Suppressor macrophage treated with lipopolysaccharide for 1 hour (primary cell): Measurements from ENCODE around the gene TRAPPC6A.

Experiments
- DNase-seq, 3 donors: peaks; one replicate each; pipeline ENCODE4 v3.0.0-alpha.2; 2020 to 2022

Gene TRAPPC6A

GRCh38 chr19:45161738-45162607 lies 16.1 kb downstream of the TRAPPC6A start:
- no peak for DNase-seq

GRCh38 chr19:45160870-45161737 lies 16.9 kb downstream of the TRAPPC6A start, which contains the start of gene NKPD1:
TSS of gene NKPD1 (minus strand) at chr19:45160982. CDS start at chr19:45160150, 832 bp downstream.
- DNase-seq: no peak

- no peak for DNase-seq
Measured at GRCh38 chr19:45159971-45160324, 18.1 kb downstream of the TRAPPC6A start.

DNA sequence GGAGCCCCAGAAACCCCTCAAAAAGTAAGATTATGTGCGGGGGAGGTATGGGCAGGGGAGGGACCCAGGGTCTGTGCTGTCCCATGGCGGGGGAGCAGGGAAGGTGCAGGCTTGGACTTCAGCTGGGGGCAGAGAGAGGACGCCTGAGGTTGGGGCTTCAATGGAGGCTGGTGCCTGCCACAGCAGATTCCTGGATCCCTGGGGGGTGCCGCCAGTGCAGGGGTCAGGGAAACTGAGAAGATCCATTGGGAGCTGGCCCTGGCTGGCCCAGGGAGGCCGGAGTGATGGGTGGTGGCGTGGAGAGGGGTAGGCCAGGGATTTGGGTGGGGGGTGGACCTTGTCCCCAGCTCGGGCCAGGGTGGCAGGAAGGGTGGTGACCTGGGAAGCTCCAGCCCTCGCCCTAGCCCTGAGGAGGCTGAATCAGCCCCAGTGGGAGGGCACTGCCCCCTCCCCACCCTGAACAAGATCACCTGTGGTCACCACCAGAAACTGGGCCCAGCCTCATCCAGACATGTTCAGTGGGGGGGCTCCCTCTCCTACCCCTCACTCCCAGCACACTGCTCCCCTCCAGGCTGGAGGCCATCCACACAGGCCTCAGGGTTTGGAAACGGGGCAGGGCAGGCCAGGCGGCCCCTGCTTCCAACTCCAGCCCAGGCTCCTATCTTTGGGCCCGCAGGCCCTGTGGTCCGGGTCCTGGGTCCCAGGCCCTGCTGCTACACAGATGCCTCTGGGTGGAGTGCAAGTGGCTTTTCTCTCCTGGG lies 18.6 kb downstream of the TRAPPC6A start:
- DNase-seq: no peak

- no peak for DNase-seq
Measured at GRCh38 chr19:45158503-45159209, 19.4 kb downstream of the TRAPPC6A start.

GRCh38 chr19:45156751-45157150 lies 21.3 kb downstream of the TRAPPC6A start:
- DNase-seq: no peak

DNA sequence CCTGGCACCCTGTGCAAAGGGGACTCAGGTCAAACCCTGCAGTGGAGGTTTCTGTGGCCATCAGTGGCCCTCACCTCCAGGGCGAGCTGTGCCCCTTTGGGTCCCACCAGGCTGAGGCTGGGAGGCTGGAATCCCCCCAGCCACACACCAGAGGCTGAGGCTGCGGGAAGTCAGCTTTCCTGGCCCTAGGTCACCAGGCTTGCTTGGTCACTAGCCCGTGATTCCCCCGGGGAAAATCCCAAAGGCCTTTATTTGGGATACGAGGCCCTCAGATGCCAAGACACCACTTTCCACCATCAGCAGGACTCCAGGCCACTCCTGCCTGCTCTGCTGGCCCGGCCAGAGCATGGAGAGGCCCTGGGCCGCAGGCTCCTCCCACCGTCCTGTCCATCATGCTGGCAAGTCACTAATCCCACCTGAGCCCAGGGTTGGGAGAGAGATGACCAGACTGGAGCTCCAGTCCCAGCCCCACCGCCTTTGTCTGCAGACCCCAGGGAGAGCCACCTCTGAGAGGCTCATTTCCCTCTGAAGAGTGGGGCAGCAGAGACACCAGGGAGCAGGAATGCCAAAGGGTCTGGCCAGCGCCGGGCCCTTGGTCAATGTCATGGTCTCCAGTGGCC lies 21.9 kb downstream of the TRAPPC6A start:
- peak; percentile 44 to 69 (median 58) for DNase-seq

GRCh38 chr19:45154064-45154827 lies 23.8 kb downstream of the TRAPPC6A start:
- DNase-seq: peak; percentile 75 to 90 (median 83)

DNA sequence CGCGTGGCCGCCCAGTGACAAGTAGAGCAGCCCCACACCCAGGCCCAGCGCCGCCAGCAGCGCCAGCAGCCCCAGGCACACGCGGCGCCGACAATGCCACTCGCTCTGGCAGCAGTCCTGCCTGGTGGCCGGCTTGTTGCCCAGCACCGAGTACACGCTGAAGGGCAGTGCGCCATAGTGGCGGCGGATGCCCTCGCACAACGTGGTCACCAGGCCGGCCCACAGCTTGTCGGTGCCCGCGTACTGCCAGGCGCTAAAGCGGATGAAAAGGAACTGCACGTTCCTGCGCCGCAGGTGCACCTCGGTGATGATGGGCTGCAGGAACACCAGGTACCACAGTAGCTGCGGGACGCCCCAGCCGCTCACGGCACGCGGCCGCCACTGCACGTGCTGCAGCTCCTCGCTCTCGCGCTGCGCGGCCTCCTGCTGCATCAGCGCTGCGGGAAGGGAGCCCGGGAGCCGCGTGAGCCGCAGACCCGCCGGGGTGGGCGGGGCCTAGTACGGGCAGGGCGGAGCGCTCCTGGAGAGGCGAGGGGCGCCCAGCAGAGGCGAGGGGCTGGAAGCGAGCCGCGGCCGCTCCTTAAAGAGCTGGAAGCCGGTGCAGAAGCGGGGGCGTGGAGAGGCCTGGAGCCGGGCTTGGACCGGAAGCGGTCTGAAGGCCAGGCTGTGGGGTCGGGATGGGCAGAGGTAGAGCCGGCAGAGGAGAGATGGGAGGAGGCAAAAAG lies 24.5 kb downstream of the TRAPPC6A start:
- DNase-seq: peak in 1 of 3 donors; percentile 47

GRCh38 chr19:45152504-45153338 lies 25.3 kb downstream of the TRAPPC6A start:
- peak in 2 of 3 donors; percentile 35 to 53 for DNase-seq

GRCh38 chr19:45151821-45152503 lies 26.1 kb downstream of the TRAPPC6A start:
- no peak for DNase-seq

DNA sequence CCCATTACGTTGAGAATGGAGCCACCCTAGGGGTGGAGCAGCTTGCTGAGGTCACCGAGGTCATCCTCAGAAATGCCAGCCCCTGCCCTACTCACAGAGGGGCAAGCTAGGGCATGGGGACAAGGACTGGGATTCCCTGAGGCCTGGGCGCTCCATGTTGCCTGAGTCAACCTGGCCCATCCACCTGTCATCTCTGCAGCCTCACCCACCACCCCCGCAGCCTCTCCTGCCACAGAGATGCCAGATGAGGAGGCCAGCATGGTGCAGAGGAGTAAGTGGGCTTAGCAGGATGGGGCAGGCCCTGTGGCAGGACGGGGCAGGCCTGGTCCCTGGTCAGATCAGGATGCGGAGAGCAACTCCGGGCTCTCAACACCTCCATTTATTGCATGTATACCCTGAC lies 26.7 kb downstream of the TRAPPC6A start:
- no peak for DNase-seq

DNA sequence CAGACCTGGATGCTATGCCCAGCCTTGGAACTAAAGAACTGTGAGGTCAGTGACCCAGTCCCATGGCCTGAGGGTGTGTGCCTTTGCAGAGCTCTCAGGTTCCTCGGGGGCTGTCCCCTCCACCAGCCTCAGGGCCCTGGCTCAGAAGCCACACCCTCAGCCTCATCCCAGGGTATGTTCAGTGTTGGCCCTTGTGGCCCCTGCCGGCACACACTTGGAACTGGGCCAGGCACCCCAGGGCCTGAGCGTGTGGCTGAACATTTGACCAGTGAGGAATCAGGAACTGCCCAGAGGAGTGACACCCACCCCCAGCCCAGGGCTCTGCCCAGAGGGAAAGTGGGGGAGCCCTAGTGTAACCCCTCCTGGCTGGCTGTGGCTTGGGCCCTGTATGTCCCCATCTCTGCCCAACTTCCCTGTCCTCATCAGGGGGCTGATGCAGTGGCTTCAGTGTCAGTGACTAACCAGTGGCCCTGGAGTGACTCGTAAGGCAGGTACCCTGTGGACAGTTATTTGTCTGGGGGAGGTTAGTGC lies 27.2 kb downstream of the TRAPPC6A start:
- peak in 2 of 3 donors; percentile 43 to 59 for DNase-seq

DNA sequence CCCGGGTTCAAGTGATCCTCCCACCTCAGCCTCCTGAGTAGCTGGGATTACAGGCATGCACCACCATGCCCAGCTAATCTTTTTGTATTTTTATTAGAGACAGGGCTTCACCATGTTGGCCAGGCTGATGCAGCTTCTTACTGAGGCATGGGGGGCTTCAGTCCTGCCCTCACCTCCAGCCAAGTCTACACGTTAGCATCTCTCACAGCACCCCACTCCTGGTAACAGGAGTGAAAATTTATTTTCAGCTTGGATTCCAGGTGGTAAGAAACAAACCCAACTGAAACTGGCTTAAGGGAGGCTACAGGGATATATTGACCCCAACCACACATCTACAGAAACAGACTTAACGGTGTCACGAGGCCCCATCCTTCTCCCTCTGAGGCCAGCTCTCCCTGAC lies 27.9 kb downstream of the TRAPPC6A start:
- DNase-seq: no peak

DNA sequence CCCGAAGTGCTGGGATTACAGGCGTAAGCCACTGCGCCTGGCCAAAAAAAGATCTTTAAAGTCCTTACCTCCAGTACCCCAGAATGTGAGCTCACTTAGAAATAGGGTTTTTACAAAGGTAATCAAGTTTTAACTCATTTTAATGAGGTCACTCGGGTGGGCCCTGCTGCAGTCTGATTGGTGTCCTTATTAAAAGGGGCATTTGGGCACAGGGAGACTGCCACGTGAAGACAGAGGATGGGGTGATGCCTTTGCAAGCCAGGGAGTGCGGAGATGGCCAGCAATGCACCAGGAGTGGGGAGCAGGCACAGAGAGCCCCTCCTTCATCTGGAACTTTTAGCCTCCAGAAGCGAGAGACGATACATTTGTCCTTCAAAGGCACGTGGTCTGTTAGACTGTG lies 28.9 kb downstream of the TRAPPC6A start:
- DNase-seq: no peak

DNA sequence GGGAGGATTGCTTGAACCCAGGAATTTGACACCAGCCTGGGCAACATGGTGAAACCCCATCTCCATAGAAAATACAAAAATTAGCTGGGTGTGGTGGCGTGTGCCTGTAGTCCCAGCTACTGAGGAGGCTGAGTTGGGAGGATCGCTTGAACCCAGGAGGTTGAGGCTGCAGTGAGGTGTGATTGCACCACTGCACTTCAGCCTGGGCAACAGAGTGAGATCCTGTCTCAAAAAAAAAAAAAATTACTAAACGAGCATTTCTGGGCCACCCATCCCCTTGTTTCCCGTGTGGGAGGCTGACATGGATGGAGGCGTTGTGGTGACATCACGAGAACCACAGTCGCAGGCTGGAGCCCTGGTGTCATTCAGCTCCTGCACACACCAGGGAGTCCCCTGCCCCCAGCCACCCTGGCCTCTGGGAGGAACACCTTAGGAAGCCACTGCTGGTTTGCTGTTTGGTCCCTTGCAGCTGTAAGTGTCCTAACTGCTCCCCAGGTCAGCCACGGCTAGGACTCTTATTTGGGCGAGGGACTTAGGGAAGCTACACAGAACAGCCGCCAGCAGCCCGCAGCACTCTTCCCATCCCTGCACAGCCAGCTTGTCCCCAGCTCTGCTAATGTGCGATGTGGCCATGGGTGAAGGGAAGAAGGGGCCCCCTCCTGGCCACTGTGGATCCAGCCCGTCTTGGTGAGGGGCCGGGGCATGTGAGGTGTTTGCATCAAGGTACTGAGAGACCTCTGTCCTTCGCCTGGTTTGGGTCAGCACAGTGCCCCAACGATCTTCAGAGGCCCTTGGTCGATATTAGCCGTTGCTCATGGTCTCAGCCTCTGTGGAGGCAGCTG lies 30.0 kb downstream of the TRAPPC6A start:
- DNase-seq: no peak

DNA sequence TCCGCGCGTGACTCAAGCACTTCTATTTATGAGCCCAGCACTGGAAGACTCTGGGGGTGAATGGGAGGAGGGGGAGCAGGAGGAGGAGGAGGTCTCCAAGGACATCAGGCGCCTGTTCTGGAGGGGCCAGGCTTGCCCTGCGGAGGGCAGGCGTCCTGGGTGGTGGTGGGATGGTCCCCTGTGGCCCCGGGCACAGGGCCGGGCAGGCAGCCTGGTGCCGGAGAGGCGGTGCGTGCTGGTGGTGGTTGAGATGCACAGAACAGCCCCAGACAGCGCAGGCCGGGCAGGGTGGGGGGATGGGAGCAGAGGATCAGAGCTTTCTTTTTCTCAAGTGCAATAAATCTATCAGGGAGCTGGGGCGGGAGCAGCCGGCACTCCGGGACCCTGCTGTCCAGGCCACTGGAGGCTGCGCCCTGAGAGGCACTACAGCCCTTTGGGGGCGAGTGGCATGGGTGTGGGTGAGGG lies 31.3 kb downstream of the TRAPPC6A start:
- no peak for DNase-seq
